Esophagus muscularis mucosa (tissue), 4 donors: ENCODE data around the gene MOXD1. TPM values are rescaled to one million over a fixed set of nuclear protein-coding genes. Genes with fewer than 3 reads are reported as not detected.
A peak's percentile ranks its signal among the peaks of the same experiment; 100 is the strongest.

ENCODE experiments used
- DNase-seq: peaks from one replicate; pipeline ENCODE4 v3.0.0-alpha.2; 2017; ENCODE audit errors: extremely low spot score
- H3K27ac ChIP-seq, 4 donors: fragments of 200-600 bp; sonication (generic); replicated peaks in 1 of 4; 1 replicate in 3 of 4; 2 replicates in 1 of 4; pipeline ENCODE4 v1.5.1; 2016 to 2019; ENCODE audit warnings: mild to moderate bottlenecking in 1 of 4
- H3K27me3 ChIP-seq, 4 donors: fragments of 200-600 bp; sonication (generic); one replicate each; pipeline versions ENCODE4 v1.5.1 to v1.6.0; 2016 to 2019
- H3K36me3 ChIP-seq, 4 donors: fragments of 200-600 bp; sonication (generic); one replicate each; pipeline ENCODE4 v1.5.1; 2016 to 2019
- H3K4me1 ChIP-seq, 4 donors: fragments of 200-600 bp; sonication (generic); one replicate each; pipeline ENCODE4 v1.5.1; 2016 to 2019
- H3K4me3 ChIP-seq, 4 donors: fragments of 200-600 bp; sonication (generic); 1 replicate in 2 of 4; 2 replicates in 2 of 4; pipeline ENCODE4 v1.5.1; 2016 to 2019; ENCODE audit warnings: mild to moderate bottlenecking in 4 of 4, moderate library complexity in 1 of 4
- H3K9me3 ChIP-seq, 4 donors: fragments of 200-600 bp; sonication (generic); 1 replicate in 3 of 4; 2 replicates in 1 of 4; pipeline ENCODE4 v1.5.1; 2016 to 2019
- CTCF ChIP-seq, 3 experiments: fragments of 200-600 bp in 2 of 3; fragments of 450-650 bp in 1 of 3; sonication (generic) in 2 of 3; IDR thresholded peaks; one replicate each; pipeline ENCODE4 v1.5.1; 2017 to 2019; ENCODE audit warnings: antibody characterized with exemption in 3 of 3, mild to moderate bottlenecking in 2 of 3, moderate library complexity in 1 of 3
- EP300 ChIP-seq: sonication (generic); formaldehyde crosslinking; IDR thresholded peaks from one replicate; pipeline ENCODE4 v1.6.1; 2017; ENCODE audit warnings: antibody characterized with exemption
- POLR2A ChIP-seq: fragments of 450-650 bp; IDR thresholded peaks from one replicate; pipeline ENCODE4 v1.6.1; 2017; ENCODE audit warnings: antibody characterized with exemption, moderate library complexity, mild to moderate bottlenecking, low read depth
- POLR2AphosphoS5 ChIP-seq, 2 donors: sonication (generic); formaldehyde crosslinking; IDR thresholded peaks; one replicate each; pipeline ENCODE4 v1.6.1; 2017; ENCODE audit warnings: antibody characterized with exemption in 2 of 2
- WGBS: methylation state at CpG from one replicate; pipeline ENCODE4 v1.1.5; 2018; 5-methylcytosine and 5-hydroxymethylcytosine counted together
- intact Hi-C: fragments of 100-400 bp; cut with DNase I; formaldehyde crosslinking; loops from one replicate; pipeline ENCODE4 v1.15.1; 2023
- total RNA-seq, 4 donors: library from RNA; depleted of rRNA; stranded (reverse); fragments of >200 nt; gene quantifications; one replicate each; pipeline versions ENCODE4 v1.1.0 to v1.2.1, GENCODE V29; 2016

The MOXD1 gene
- total RNA-seq, 4 donors from 2014 or later = 14.2 to 32.4 (median 23.6) TPM

GRCh38 chr6:132330759-132331158 lies 70.5 kb downstream of the MOXD1 start:
- H3K4me1 ChIP-seq = peaks cover 0 to 13% (median 5%) of the 10 kb centered on the region in 4 donors
- no peak for DNase-seq
- H3K4me3 ChIP-seq = no peak overlapping the region
- intact Hi-C loops = no loop called here
- no peaks in the 10 kb centered on the region for H3K27me3 ChIP-seq
- no peaks in the 10 kb centered on the region for H3K36me3 ChIP-seq
- H3K27ac ChIP-seq = no peak overlapping the region
- TF ChIP-seq POLR2A (no peak), POLR2AphosphoS5 (IDR thresholded peaks at IDR 0.05) (no peak), EP300 (no peak), CTCF (IDR thresholded peaks at IDR 0.05) (no peak)
- 79% methylated on average over 5 of the region's 5 CpGs for WGBS
- no peaks in the 10 kb centered on the region for H3K9me3 ChIP-seq

GRCh38 chr6:132322398-132322797 lies 78.9 kb downstream of the MOXD1 start:
- H3K36me3 ChIP-seq = no peaks in the 10 kb centered on the region
- no peaks in the 10 kb centered on the region for H3K4me1 ChIP-seq
- no peaks in the 10 kb centered on the region for H3K27me3 ChIP-seq
- intact Hi-C loops = no loop called here
- 84% methylated on average over 2 of the region's 2 CpGs for WGBS
- H3K27ac ChIP-seq = peak overlapping the region in 1 of 4 donors; percentile 11
- H3K9me3 ChIP-seq = peaks cover 0 to 5% (median 3%) of the 10 kb centered on the region in 4 donors
- TF ChIP-seq POLR2AphosphoS5 (IDR thresholded peaks at IDR 0.05) (no peak), EP300 (no peak), CTCF (IDR thresholded peaks at IDR 0.05) (no peak), POLR2A (no peak)
- no peak overlapping the region for H3K4me3 ChIP-seq
- no peak for DNase-seq

GRCh38 chr6:132320007-132320406 lies 81.3 kb downstream of the MOXD1 start:
- TF ChIP-seq POLR2A (no peak), CTCF (IDR thresholded peaks at IDR 0.05) (no peak), POLR2AphosphoS5 (IDR thresholded peaks at IDR 0.05) (no peak), EP300 (no peak)
- no peaks in the 10 kb centered on the region for H3K4me1 ChIP-seq
- intact Hi-C loops = no loop called here
- no peak for DNase-seq
- peaks cover 0 to 20% (median 13%) of the 10 kb centered on the region in 4 donors for H3K9me3 ChIP-seq
- H3K36me3 ChIP-seq = no peaks in the 10 kb centered on the region
- no peak overlapping the region for H3K4me3 ChIP-seq
- H3K27ac ChIP-seq = no peak overlapping the region
- H3K27me3 ChIP-seq = no peaks in the 10 kb centered on the region

GRCh38 chr6:132316970-132317369 lies 84.3 kb downstream of the MOXD1 start:
- Histone ChIP-seq H3K27me3 (no peaks in the 10 kb centered on the region), H3K36me3 (no peaks in the 10 kb centered on the region), H3K4me1 (no peaks in the 10 kb centered on the region), H3K9me3 (peaks cover 0 to 20% (median 13%) of the 10 kb centered on the region in 4 donors), H3K4me3 (no peak overlapping the region), H3K27ac (no peak overlapping the region)
- TF ChIP-seq EP300 = no peak
- no peak for TF ChIP-seq CTCF (IDR thresholded peaks at IDR 0.05)
- no peak for TF ChIP-seq POLR2A
- no peak for TF ChIP-seq POLR2AphosphoS5 (IDR thresholded peaks at IDR 0.05)
- WGBS = 90% methylated on average over 1 of the region's 1 CpG
- intact Hi-C loops = no loop called here
- DNase-seq = no peak

GRCh38 chr6:132314432-132314831 lies 86.8 kb downstream of the MOXD1 start:
- TF ChIP-seq EP300 = no peak
- TF ChIP-seq CTCF (IDR thresholded peaks at IDR 0.05) = no peak
- no peak for DNase-seq
- peaks cover 0 to 20% (median 13%) of the 10 kb centered on the region in 4 donors for H3K9me3 ChIP-seq
- WGBS = 65% methylated on average over 3 of the region's 3 CpGs
- no peaks in the 10 kb centered on the region for H3K27me3 ChIP-seq
- intact Hi-C loops = no loop called here
- H3K4me1 ChIP-seq = no peaks in the 10 kb centered on the region
- H3K27ac ChIP-seq = no peak overlapping the region
- no peaks in the 10 kb centered on the region for H3K36me3 ChIP-seq
- H3K4me3 ChIP-seq = no peak overlapping the region
